ENCODE measurements around the gene SDR42E2.

DNA sequence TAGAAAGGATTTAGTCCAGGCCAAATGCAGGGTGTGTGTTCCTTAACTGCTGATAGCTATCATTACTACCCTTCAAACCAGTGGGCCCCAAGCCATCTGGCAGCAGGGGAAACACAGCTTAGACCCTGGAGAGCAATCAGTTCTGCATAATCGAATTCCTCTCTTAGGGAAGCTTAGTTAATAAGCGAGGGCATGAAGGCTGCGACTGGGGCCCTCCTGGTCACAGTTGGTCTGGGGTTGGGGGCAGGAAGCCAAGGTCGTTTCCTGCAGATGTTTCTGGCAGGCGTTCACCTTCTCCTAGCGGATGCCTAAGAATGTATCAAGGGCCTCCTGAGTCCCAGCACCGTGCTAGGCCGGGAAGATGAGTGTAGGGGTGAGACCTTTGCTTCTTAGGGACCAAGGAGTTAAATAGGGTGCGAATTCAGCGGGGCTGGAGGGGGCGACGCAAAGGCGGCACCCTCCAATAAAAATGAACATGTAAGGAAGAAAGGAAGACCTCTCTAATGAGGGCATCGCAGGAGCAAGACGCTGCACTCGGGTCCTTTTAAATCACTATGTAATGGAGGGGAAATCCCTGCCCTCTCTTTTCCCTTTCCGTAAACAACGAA, 27.3 kb downstream of the SDR42E2 start:
- TF ChIP-seq, protein P1, sequence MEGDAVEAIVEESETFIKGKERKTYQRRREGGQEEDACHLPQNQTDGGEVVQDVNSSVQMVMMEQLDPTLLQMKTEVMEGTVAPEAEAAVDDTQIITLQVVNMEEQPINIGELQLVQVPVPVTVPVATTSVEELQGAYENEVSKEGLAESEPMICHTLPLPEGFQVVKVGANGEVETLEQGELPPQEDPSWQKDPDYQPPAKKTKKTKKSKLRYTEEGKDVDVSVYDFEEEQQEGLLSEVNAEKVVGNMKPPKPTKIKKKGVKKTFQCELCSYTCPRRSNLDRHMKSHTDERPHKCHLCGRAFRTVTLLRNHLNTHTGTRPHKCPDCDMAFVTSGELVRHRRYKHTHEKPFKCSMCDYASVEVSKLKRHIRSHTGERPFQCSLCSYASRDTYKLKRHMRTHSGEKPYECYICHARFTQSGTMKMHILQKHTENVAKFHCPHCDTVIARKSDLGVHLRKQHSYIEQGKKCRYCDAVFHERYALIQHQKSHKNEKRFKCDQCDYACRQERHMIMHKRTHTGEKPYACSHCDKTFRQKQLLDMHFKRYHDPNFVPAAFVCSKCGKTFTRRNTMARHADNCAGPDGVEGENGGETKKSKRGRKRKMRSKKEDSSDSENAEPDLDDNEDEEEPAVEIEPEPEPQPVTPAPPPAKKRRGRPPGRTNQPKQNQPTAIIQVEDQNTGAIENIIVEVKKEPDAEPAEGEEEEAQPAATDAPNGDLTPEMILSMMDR (IDR thresholded peaks at IDR 0.05): no peak
- no peak for TF ChIP-seq EP300 (IDR thresholded peaks at IDR 0.05)

Measured in A549 (cell line).